HG03064 (cell line): ENCODE results near the gene ATP2B2.
"Not testable (repeated sequence)": the region's sequence is repeated elsewhere in the genome, so short reads cannot be mapped to it uniquely, and the experiment has no call there.

Experiments used
- ATAC-seq: cut with Tn5 transposase; IDR thresholded peaks from one replicate; pipeline ENCODE4 v1.9.1; 2021; ENCODE audit warnings: low read depth; ENCODE audit not compliant: unreplicated experiment

The ATP2B2 gene

DNA sequence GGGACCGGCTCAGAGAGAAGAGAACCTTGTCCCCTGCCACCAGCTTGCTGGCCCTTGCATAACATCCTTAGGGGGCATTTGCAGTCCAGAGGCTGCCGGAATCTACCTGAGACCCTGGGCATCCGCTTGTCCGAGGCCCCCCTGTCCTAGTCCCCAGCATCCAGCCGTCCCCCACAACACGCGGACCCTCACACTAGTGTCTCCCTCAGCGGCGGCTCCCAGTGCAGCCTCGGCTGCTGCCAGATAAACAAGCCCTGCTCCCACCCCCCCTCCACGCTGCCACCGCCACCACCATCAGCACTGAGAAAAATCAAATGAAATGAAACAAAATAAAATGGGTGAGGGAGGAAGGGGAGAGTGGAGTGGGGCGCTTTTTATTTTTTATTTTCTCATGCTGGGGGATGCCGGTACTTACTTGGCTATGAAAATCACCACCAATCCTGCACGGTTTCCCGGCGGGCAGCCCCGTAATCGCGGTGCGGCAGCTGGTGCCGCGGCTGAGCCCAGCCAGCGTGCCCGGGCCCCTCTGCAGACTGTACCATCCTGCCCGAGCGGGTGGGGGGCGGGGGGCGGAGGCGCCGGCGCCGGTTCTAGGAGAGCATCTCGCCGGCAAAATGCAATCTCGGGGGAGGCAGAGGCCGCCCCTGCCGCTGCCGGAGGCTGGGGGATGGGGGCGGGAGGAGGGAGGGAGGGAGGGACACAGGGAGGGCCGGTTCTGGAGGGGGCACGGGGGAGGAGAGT, at the start of gene ATP2B2:
Gene ATP2B2 (minus strand): TSS at position 537 of the 741 bp plus-strand sequence. CDS start 56,043 bp downstream, outside the sequence.
- ATAC-seq = no peak

DNA sequence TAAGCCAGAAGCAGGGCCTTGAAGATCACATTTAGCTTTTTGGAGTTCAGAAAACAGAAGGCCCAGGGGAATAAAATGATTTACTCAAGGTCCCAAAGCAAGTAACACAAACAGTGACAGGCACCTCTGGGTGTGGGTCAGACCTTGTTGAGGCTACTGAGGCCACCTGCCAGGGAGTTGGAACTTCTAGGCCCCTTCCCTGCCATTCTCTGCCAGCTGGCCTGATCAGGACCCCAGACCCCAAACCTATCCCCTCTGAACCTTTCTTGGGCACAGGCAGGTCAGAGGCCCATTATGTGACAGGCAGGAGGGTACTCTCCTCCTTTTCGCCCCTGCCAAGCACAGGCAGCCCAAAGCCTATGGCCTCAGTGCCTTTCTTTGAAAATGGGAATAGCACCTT, 49.4 kb upstream of the ATP2B2 start:
- no peak for ATAC-seq

DNA sequence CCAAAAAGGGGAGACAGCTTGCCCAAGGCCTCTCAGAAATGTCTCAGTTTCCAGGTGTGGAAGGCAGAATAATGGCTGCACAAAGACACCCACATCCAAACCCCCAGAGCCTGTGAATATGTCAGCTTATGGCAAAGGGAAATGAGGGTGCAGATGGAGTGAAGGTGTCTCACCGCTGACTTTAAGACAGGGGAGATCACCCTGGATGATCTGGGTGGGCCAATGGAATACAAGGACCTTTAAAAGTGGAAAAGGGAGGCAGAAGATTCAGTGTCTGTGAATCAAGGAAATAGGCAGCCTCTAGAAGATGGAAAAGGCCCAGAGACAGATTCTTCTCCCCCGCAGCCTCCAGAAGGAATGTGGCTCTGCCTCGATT, 48.8 kb upstream of the ATP2B2 start:
- no peak for ATAC-seq

DNA sequence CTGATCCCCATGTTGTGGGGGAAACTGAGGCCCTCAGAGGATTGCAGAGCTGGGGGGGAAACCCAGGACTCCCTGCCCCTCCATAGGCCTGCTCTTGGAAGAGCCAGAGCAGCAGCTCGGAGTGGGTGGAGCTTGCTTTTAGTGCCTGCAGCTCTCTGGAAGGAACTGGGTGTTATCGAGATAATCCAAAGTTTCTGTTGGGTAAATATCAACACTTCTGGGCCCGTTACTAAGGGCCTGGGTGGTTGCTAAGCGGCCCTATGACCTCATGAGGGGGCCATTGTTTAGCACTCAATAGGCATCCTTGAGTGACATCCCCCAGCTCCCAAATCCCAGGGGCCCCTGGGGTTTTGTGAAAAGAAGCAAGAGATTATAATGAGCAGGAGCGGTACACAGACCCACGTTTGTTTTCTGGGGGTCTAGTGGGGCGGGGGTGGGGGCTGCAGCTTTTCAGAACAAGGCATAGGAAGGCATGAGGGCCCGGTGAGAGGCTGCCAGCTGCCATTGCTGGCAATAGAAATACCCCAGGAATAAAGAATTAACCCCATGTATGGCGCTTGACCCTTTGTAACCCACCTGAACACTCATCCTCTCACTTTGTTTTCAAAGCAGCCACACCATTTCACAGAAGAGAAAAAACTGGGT, 48.3 kb upstream of the ATP2B2 start:
- ATAC-seq = no peak

DNA sequence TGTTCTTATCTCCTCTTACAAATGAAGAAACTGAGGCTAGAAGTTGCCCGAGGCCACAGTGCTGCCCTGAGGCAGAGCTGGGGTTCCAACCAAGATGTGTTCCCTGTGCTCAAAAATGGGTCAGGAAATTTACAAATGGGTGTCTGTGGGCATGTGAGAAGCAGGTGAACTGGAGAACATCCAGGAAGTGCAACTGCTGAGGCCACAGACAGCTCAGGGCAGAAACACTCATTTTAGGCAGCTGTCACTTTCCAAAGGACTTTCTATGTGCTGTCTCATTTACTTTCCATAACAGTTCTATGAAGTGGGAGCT, 47.2 kb upstream of the ATP2B2 start:
- ATAC-seq = no peak

DNA sequence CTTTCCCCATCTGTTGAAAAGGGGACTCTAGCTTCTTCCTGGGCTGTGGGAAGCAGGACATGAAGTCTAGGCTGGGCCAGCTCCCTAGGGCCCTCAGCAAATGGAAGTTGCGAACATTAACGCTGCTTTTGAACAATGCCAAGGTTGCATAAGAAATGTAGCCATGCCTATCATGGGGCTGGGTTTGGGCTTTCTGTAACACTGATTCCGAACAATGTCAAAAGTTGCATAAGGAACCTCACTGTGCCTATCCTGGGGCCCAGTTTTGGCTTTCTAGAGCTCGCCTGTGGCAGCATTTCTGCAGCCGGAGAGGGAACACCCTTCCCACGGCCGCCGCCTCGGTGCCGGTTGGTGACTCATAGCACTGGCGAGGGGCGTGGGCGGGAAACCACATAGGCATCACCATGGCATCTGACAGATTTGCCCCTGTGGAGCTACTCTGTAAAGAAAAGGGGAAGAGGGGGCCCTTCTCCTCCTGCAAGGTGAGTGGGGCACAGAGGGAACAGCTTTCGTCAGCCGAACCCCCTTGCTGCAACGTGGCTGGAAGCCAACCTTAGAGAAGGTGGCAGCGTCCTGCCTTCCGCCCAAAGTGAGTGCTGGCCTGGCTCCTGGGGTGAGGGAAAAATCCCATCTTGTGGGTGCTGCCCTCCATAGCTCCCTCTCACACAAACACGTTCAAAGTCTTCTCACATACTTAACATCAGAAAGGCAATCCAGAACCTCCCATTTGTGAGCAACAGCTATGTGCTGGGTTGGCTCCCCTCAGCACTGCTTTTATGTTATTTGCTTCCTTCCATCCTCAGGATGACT, 46.6 kb upstream of the ATP2B2 start:
- ATAC-seq = no peak

DNA sequence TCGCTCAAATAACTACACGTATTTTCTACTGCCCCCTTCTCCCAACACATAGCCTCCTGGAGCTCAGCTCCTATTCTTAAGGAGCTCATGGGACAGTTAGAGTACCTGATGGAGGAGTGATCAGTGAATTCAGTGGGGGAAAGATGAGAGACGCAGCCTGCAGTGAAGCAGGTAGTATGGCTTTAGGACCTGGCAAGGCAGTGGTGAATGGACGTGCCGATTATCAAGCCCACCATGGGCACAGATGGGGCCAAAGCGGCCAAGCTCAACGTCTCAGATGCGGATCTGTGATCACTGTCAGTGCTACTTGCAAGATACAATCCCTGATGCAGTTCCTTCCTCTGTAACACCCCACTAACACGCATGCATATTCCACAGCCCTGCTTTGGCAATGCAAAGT, 45.8 kb upstream of the ATP2B2 start:
- ATAC-seq = no peak

DNA sequence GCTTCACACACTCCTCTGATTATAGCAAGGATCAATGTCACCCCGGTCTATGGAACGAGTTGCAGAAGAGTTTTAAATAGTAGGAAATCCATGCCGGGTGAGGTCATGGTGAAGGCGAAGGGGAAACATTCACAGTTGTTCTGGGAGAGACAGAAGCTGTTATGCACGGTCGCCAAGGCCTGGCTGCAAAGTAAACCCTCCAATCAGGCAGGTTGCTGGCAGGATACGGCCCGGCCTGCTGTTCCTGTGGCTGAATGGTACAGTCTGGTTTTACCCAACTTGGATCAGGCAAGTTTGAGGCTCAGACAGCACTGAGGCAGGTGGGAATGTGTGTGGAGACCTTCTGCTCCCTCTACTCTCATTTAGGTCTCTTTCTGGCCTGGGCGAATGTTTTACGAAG, 45.3 kb upstream of the ATP2B2 start:
- no peak for ATAC-seq

DNA sequence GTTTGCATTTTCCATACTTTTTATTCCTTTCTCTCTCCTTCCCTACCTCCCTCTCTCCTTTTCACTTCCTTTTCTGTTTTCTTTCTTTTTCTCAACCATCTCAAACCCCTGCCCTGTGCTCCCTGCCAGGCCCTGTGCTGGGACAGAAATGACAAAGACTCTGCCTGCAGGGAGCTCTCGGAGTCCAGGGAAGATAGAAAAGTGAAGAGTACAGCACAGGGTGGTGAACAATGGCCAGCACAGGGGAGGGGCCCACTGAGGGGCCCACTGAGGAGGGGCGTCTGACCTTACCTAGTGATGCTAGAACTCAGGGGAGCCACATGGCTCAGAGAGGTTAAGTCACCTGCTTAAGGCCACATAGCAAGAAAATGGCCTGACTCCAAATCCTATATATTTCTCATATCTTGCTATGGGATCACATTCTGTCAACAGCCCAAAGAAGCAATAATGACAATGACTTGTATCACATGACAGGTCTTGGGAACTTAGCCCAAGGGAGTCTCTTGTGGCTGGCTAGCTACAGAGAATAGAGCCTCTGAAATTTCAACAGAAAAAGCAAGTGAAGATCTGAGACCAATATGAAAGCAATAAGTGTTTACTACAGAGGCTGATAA, 44.3 kb upstream of the ATP2B2 start:
- ATAC-seq = no peak

DNA sequence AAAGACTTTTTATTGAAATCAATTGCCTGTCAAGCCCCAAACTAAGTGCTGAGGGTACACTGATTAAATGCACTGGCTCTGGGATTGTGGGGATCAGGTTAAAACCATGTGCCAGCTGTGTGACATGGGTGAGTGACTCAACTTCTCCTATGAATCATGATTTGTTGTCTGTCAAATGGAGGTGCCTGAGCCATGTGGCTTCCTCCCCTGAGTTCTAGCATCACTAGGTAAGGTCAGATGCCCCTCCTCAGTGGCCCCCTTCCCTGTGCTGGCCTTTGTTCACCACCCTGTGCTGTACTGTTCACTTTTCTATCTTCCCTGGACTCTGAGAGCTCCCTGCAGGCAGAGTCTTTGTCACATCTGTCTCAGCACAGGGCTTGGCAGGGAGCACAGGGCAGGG, 43.6 kb upstream of the ATP2B2 start:
- ATAC-seq = no peak

DNA sequence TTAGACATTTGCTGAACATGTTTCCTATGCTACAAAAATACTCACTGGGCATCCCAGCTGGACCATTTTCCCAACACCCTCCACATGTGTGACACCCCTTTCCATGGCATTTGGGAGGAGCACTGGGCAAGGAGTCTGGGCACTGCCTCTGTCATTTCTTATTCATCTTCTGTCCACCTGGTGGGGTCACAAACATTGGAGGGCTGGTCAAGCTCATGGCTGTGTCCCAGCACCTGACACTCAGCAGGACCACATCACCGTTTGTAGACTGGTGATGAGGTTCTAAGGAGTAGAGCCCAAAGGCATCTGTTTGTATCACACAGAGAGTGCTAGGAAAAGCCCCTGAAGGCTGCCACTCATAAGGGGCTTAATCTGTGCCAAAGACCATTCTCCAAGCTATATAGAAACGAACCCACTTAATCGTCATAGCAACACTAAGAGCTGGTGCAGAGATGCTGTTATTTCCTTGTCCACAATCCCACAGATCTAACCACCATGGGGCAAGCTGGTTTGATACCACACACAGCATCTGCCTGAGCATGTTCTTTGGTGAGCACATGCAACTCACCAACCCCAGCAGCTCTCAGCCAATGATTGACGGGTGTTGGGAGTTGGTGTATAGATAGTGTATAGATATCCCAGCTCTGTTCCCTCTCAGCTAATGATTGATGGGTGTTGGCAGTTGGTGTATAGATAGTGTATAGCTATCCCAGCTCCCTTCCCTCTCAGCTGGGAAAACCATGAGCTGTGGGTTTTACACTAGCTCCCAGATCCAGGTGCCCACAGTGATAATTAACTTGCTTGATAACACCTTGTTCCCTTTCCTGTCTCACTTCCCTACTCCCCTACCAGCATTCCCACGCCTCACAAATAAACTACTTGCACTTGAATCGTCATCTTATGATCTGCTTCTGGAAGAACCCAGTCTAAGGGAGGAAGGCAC, 42.7 kb upstream of the ATP2B2 start:
- ATAC-seq = no peak

DNA sequence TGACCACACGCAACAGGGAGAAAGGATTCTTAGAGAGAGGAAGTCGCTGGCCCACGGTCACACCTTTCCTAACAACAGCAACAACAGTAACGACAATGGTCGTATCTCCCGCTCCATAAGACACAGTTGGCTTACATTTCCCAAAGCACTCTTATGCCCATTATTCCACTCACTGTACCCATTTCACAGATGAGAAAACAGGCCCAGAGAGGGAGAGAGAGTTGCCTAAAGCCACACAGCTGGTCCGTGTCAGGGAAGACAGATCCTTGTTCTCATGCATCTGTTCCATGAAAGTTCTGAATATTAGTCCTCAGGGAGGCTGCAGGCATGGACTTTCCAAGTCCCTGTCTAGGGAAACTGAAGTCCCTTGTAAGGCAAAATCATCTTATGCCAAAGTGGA, 42.0 kb upstream of the ATP2B2 start:
- no peak for ATAC-seq

DNA sequence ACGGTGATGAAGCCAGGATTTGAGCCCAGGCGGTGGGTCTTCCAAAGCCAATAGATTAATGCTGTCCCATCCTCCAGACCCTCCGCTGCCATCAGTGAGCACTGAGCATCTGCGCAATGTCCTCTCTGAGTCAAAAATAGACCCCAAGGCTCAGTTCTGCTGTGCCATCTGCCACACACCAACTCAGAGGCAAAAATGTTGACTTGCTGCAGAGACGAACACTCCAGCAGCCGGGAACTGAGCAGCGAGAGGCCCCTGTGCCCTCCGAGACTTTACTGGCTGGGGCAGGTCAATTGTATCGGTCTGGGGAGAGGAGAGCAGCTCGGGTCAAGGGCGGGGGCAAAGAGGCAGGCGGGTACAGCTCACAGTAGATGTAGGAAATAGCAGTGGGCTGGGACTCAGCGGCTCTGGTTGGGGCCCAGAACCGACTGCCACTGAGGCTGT, 41.5 kb upstream of the ATP2B2 start:
- no peak for ATAC-seq

DNA sequence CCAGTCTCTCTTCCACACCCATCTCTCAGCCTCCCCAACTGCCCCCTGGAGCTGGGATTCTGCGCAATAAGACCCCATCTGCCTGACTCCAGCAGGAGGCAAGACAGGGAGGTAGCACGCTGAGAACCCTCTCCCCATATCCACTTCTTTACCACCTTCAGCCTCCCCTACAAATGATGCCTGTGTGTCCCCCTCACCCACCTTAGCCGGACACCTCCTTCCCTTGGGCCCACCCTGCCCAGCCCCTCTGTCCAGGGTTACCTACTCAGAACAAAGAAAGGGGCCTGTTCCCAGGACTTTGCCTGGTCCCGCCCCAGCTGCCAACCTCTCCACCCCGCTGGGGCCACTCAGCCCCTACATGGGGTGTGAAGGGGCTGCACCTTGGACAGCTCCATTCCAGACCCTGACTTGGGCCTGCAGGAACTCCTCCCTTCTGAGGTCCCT, 40.8 kb upstream of the ATP2B2 start:
- no peak for ATAC-seq

DNA sequence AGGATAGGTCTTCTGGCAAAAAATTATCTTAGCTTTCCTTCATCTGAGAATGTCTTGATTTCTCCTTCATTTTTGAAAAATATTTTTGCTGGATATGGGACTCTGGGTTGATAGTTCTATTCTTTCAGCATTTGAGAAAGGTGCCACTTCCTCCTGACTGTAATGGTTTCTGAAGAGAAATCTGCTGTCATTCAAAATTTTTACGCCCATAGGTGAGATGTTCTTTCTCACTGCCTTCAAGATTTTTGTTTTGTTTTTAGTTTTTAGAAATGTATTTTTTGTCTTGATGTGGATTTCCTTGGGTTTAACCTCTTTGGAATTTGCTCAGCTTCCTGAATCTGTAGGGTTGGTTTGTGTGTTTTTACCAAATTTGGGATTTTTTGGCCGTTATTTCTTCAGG, 37.1 kb upstream of the ATP2B2 start:
- ATAC-seq = no peak

DNA sequence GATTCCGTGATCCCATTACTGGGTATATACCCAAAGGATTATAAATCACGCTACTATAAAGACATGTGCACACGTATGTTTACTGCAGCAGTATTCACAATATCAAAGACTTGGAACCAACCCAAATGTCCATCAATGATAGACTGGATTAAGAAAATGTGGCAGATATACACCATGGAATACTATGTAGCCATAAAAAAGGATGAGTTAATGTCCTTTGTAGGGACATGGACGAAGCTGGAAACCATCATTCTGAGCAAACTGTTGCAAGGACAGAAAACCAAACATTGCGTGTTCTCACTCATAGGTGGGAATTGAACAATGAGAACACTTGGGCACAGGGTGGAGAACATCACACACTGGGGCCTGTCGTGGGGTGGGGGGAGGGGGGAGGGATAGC, 35.0 kb upstream of the ATP2B2 start:
- not testable (repeated sequence) for ATAC-seq

DNA sequence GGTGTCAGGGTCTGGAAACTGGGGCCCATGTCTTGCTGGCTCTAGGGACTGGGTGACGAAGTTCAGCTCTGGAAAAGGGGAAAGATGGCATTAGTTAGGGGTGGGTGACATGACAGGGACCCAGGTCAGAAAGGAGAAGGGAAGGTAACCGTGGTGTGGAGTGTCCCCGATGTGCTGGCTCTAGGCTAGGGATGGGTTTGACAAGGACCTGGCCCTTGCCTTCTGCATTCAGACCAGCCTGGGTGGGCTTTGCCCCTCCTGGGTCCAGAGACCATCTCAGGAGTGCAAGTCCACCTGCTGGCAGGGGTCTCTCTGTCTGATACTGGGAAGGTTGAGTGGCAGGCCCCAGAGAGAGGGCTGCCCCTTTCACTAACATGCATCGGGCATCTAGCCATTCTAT, 28.7 kb upstream of the ATP2B2 start:
- no peak for ATAC-seq

DNA sequence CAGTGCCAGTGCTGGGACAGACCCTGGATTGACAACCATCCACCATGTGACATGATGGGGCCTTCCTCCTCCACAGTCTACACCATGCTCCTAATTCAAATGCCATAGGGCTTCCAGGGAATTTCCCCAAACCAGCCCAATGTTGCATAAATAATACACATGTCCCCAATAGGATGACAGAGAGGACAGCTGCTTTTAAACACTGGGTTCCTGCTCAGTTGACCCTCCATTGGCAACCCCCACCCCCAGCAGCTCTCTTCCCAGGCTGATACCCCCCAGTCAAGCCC, 28.3 kb upstream of the ATP2B2 start:
- no peak for ATAC-seq

DNA sequence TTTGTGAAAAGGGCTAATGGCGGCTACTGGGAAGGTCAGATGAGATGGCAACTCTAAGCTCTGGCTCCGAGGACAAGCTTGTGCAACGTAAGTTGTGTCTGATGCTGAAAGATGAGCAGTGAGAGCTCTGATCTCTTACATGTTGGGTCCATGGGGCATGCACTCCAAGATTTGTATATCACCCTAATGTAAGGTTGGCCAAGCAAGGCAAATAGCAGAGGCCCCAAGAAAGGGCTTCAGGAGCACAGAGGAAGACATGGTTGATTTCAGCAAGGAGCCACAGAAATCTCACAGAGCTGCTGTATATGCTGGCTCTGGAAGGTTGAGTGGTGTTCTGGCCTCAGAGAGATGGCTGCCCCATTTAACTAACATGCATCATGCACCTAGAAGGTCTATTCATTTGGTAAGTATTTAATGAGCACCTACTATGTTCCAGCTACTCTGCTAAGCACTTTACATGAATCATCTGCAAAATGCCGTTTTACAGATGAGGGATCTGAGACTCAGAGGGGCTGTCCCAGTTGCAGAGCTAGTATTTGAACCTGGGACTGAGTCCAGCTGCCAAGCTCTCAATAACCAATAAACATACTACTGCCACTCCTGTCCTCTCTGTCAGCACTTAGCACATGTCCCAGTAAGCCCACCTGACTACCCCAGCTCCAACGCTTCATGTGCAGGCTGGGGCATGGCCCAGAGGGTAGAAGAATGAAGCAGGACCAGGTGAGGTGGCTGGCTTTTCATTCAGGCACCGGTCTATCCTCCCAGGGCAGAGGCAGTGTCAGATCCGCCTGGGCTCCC, 27.8 kb upstream of the ATP2B2 start:
- ATAC-seq = no peak

DNA sequence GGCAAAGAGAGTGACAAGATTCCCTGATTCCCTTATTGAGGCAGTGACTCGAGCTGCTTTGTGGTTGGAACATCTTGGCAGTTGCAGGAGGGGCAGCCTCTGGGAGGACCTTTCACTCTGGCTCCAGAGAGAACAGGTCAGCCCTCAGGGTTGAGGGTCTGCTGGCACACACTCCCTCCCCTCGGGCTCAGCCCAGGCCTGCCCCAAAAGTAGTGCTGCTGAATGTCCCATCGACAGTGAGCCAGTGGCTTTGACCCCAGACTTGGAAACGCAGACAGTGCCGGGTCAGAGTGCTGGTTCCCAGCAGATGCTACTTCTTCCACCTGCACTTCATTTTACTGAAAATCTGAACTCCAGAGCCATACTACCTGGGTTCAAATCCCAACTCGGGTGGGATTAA, 25.6 kb upstream of the ATP2B2 start:
- no peak for ATAC-seq
